Heart left ventricle (tissue), 16 donors: ENCODE measurements around the gene CSNK1A1. TPM values are rescaled to one million over a fixed set of nuclear protein-coding genes. Genes with fewer than 3 reads are reported as not detected.
A peak's percentile ranks its signal among the peaks of the same experiment; 100 is the strongest.
"Not testable (repeated sequence)": the region's sequence is repeated elsewhere in the genome, so short reads cannot be mapped to it uniquely, and the experiment has no call there.

Experiments used
- ATAC-seq, 4 donors: fragments of 200-7000 bp; cut with Tn5 transposase; one replicate each; pipeline ENCODE4 v1.9.1; 2020 to 2022; ENCODE audit warnings: moderate library complexity in 4 of 4, mild to moderate bottlenecking in 3 of 4, moderate number of reproducible peaks in 1 of 4
- DNase-seq, 5 donors: peaks; one replicate each; pipeline ENCODE4 v3.0.0-alpha.2; 2020
- H3K27ac ChIP-seq, 12 donors: fragments of 200-600 bp; sonication (generic) in 4 of 12; one replicate each; pipeline versions ENCODE4 v1.5.0 to v1.8.0; 2016 to 2022; ENCODE audit warnings: mild to moderate bottlenecking in 2 of 12
- H3K27me3 ChIP-seq, 9 donors: fragments of 200-600 bp; sonication (generic) in 2 of 9; one replicate each; pipeline versions ENCODE4 v1.5.1 to v1.8.0; 2016 to 2022; ENCODE audit warnings: mild to moderate bottlenecking in 3 of 9
- H3K36me3 ChIP-seq, 9 donors: fragments of 200-600 bp; sonication (generic) in 2 of 9; one replicate each; pipeline versions ENCODE4 v1.5.0 to v1.8.0; 2018 to 2022; ENCODE audit warnings: mild to moderate bottlenecking in 2 of 9
- H3K4me1 ChIP-seq, 12 donors: fragments of 200-600 bp; sonication (generic) in 4 of 12; one replicate each; pipeline versions ENCODE4 v1.5.0 to v1.8.0; 2016 to 2022; ENCODE audit warnings: mild to moderate bottlenecking in 3 of 12
- H3K4me3 ChIP-seq, 12 donors: fragments of 200-600 bp; sonication (generic) in 4 of 12; one replicate each; pipeline versions ENCODE4 v1.5.0 to v1.8.0; 2017 to 2022; ENCODE audit warnings: mild to moderate bottlenecking in 9 of 12, moderate library complexity in 4 of 12
- H3K9me3 ChIP-seq, 12 donors: fragments of 200-600 bp; sonication (generic) in 4 of 12; one replicate each; pipeline versions ENCODE4 v1.5.0 to v1.8.0; 2016 to 2022; ENCODE audit warnings: mild to moderate bottlenecking in 1 of 12
- CTCF ChIP-seq, 12 donors: fragments of 200-600 bp; sonication (generic) in 4 of 12; IDR thresholded peaks; one replicate each; pipeline versions ENCODE4 v1.5.0 to v1.8.0; 2018 to 2022; ENCODE audit warnings: antibody characterized with exemption in 12 of 12, mild to moderate bottlenecking in 5 of 12
- POLR2A ChIP-seq, 2 donors: fragments of 450-650 bp; IDR thresholded peaks; one replicate each; pipeline ENCODE4 v1.6.1; 2017; ENCODE audit warnings: antibody characterized with exemption in 2 of 2, mild to moderate bottlenecking in 2 of 2, moderate library complexity in 2 of 2
- WGBS, 4 donors: extraction: QIAGEN DNeasy Blood & Tissue Kit in 2 of 4; methylation state at CpG; one replicate each; pipeline versions ENCODE4 v1.1.5 to v1.1.7; 2013 to 2018; 5-methylcytosine and 5-hydroxymethylcytosine counted together
- intact Hi-C, 10 donors: fragments of 100-400 bp; cut with DNase I; formaldehyde crosslinking; loops; one replicate each; pipeline versions ENCODE4 v1.11.1 to v1.14.2; 2022
- polyA plus RNA-seq, 2 donors: library from polyadenylated mRNA; stranded (reverse); fragments of 200-250 nt; gene quantifications; one replicate each; pipeline ENCODE4 v1.2.3, GENCODE V29; 2013
- total RNA-seq, 9 donors: library from RNA; depleted of rRNA in 2 of 9; stranded (reverse); fragments of >200 nt in 2 of 9; fragmentation: NEBNext Ultra II Directional in 3 of 9; extraction: Animal tissue kit (Norgen Biotek cat#: 25700) in 3 of 9; gene quantifications; one replicate each; pipeline versions ENCODE4 v1.1.0 to v1.2.4, GENCODE V29; 2016 to 2023
- donor health status: ischemic (EF 13 %, LVEDD 7.1; RV severe dilation, severe dysfunction).
- donor health status: healthy with polysubstance abuse.
- donor health status: DM: no; HTN: yes; CAD: no.
- donor health status: DM: no; HTN: no; CAD: no.
- donor health status: ischemic (EF 25% LVEDD 6.9; RV normal size, moderate dysfunction).
- donor health status: ischemic (EF 25% LVEDD 5.7; RV mildly dilated, moderate dysfunction).
- donor health status: healthy.
- donor health status: DM: yes; HTN: yes; CAD: no.
- donor health status: ischemic (EF 35%, LVEDD 5.7; RV mildly dilated, moderate dysfunction).
- donor health status: nonischemic (EF 11% LVEDD 7.7; RV severe dilation, severe dysfunction).
- donor health status: DM: yes; HTN: yes; CAD: no.
- donor health status: PGD.
- donor health status: ischemic (EF 29% LVEDD 5.4; RV normal size, mild dysfunction).
- donor health status: nonischemic (EF 23%, LVEDD 6.1; RV moderate dilation, normal function).

CSNK1A1 gene
- total and polyA plus RNA-seq, 11 donors, result 42.5 to 242 (median 209) TPM

DNA sequence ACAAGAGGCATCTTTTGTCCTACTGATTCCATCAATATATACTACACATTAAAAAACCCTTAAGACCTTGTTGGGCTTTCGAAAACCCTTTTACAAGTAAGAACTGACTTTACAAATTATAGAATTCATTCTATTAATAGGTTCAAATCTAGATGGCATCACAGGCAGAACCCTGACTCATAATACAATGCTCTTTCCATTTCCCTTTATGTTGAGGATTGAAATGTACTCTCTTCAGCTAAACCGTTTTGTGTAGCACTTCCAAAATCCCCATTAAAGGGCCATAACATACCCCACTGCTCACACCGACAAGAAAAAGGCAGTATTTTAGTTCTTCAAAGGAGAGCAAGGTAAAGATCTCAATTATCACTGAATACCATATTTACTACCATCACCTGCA lies 11.2 kb downstream of the CSNK1A1 start:
- TF ChIP-seq POLR2A (IDR thresholded peaks at IDR 0.05) (no peak), CTCF (IDR thresholded peaks at IDR 0.05) (no peak)
- Histone ChIP-seq H3K36me3 (peaks cover 0 to 88% (median 65%) of the 10 kb centered on the region in 9 donors), H3K27me3 (no peaks in the 10 kb centered on the region), H3K9me3 (no peaks in the 10 kb centered on the region), H3K4me3 (peak overlapping the region in 1 of 12 donors; percentile 2), H3K27ac (peak overlapping the region in 2 of 12 donors; percentile 15 to 42), H3K4me1 (peaks cover 18 to 95% (median 79%) of the 10 kb centered on the region in 12 donors)
- ATAC-seq (no peak), DNase-seq (no peak)
- WGBS, 4 donors, result 33 to 51% (median 46%) methylated on average over 3 of the region's 3 CpGs
- intact Hi-C loops, result loop anchor here in 2 of 10 donors (10.0 kb wide), 1 partner anchor 45 kb away; no protein-coding TSS in a partner anchor

- Histone ChIP-seq H3K9me3 (no peaks in the 10 kb centered on the region), H3K36me3 (peaks cover 0 to 67% (median 44%) of the 10 kb centered on the region in 9 donors), H3K4me3 (no peak overlapping the region), H3K27ac (no peak overlapping the region), H3K4me1 (peaks cover 9 to 96% (median 77%) of the 10 kb centered on the region in 12 donors), H3K27me3 (no peaks in the 10 kb centered on the region)
- WGBS, 4 donors, result 39 to 63% (median 51%) methylated on average over 1 of the region's 1 CpG
- DNase-seq (no peak), ATAC-seq (no peak)
- intact Hi-C loops, result loop anchor here in 2 of 10 donors (5.0 kb wide), 2 partner anchors 35 to 45 kb away; no protein-coding TSS in a partner anchor
- TF ChIP-seq POLR2A (IDR thresholded peaks at IDR 0.05) (no peak), CTCF (IDR thresholded peaks at IDR 0.05) (no peak)
These were observed 13.8 kb downstream of the CSNK1A1 start for GRCh38 chr5:149537374-149537975.

DNA sequence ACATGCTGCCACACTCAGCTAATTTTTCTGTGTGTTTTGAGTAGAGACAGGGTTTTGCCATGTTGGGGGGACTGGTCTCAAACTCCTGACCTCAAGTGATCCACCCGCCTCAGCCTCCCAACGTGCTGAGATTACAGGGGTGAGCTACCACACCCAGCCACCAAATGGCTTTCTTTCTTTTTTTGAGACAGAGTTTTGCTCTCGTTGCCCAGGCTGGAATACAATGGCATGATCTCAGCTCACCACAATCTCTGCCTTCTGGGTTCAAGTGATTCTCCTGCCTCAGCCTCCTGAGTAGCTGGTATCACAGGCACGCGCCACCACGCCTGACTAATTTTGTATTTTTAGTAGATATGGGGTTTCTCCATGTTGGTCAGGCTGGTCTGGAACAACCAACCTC lies 15.5 kb downstream of the CSNK1A1 start:
- H3K4me1 ChIP-seq, result peaks cover 9 to 96% (median 74%) of the 10 kb centered on the region in 12 donors
- not testable (repeated sequence) for H3K4me3 ChIP-seq, H3K9me3 ChIP-seq, H3K27me3 ChIP-seq, DNase-seq, ATAC-seq
- peaks cover 0 to 60% (median 32%) of the 10 kb centered on the region in 9 donors for H3K36me3 ChIP-seq
- 65 to 73% (median 71%) methylated on average over 6 of the region's 6 CpGs for WGBS, 4 donors
- intact Hi-C loops, result loop anchor here in 2 of 10 donors (5.0 kb wide), 2 partner anchors 33 to 43 kb away; no protein-coding TSS in a partner anchor
- peak overlapping the region in 1 of 12 donors; percentile 21 for H3K27ac ChIP-seq

GRCh38 chr5:149532413-149532812 lies 18.8 kb downstream of the CSNK1A1 start:
- ATAC-seq (no peak), DNase-seq (no peak)
- WGBS, 4 donors, result 62 to 82% (median 71%) methylated on average over 7 of the region's 7 CpGs
- peaks cover 14 to 98% (median 81%) of the 10 kb centered on the region in 12 donors for H3K4me1 ChIP-seq
- intact Hi-C loops, result loop anchor here in 1 of 10 donors (5.0 kb wide), 1 partner anchor 40 kb away; no protein-coding TSS in a partner anchor
- TF ChIP-seq CTCF (IDR thresholded peaks at IDR 0.05), result no peak
- no peak for TF ChIP-seq POLR2A (IDR thresholded peaks at IDR 0.05)
- no peak overlapping the region for H3K4me3 ChIP-seq
- H3K36me3 ChIP-seq, result peaks cover 0 to 33% (median 14%) of the 10 kb centered on the region in 9 donors
- no peaks in the 10 kb centered on the region for H3K27me3 ChIP-seq
- H3K27ac ChIP-seq, result no peak overlapping the region
- no peaks in the 10 kb centered on the region for H3K9me3 ChIP-seq
